ENCODE measurements around the gene ADGRL3.

The ADGRL3 gene

GRCh38 chr4:61426229-61426628, 226.1 kb downstream of the ADGRL3 start:
- no peak for DNase-seq (ENCODE audit: low spot score)

GRCh38 chr4:61427099-61427817, 227.1 kb downstream of the ADGRL3 start:
- DNase-seq (ENCODE audit: low spot score), result no peak

GRCh38 chr4:61427818-61428495, 227.8 kb downstream of the ADGRL3 start:
- DNase-seq (ENCODE audit: low spot score), result no peak

GRCh38 chr4:61428950-61429349, 228.8 kb downstream of the ADGRL3 start:
- DNase-seq (ENCODE audit: low spot score), result no peak

- no peak for DNase-seq (ENCODE audit: low spot score)
Measured at GRCh38 chr4:61431131-61431530, 231.0 kb downstream of the ADGRL3 start.

GRCh38 chr4:61437923-61438322, 237.8 kb downstream of the ADGRL3 start:
- DNase-seq (ENCODE audit: low spot score), result no peak

GRCh38 chr4:61440321-61440720, 240.2 kb downstream of the ADGRL3 start:
- no peak for DNase-seq (ENCODE audit: low spot score)

GRCh38 chr4:61442936-61443335, 242.8 kb downstream of the ADGRL3 start:
- no peak for DNase-seq (ENCODE audit: low spot score)

- DNase-seq (ENCODE audit: low spot score), result no peak
Measured at GRCh38 chr4:61443813-61444510, 243.8 kb downstream of the ADGRL3 start.

- DNase-seq (ENCODE audit: low spot score), result no peak
Measured at GRCh38 chr4:61445374-61446063, 245.4 kb downstream of the ADGRL3 start.

- DNase-seq (ENCODE audit: low spot score), result no peak
Measured at GRCh38 chr4:61446941-61447340, 246.8 kb downstream of the ADGRL3 start.

GRCh38 chr4:61447918-61448317, 247.8 kb downstream of the ADGRL3 start:
- DNase-seq (ENCODE audit: low spot score), result no peak

GRCh38 chr4:61451935-61452334, 251.8 kb downstream of the ADGRL3 start:
- DNase-seq (ENCODE audit: low spot score), result no peak

GRCh38 chr4:61461956-61462355, 261.8 kb downstream of the ADGRL3 start:
- DNase-seq (ENCODE audit: low spot score), result no peak

GRCh38 chr4:61462451-61463326, 262.6 kb downstream of the ADGRL3 start:
- no peak for DNase-seq (ENCODE audit: low spot score)

GRCh38 chr4:61468024-61468720, 268.0 kb downstream of the ADGRL3 start:
- no peak for DNase-seq (ENCODE audit: low spot score)

GRCh38 chr4:61473306-61473705, 273.2 kb downstream of the ADGRL3 start:
- DNase-seq (ENCODE audit: low spot score), result no peak

GRCh38 chr4:61478340-61478739, 278.2 kb downstream of the ADGRL3 start:
- DNase-seq (ENCODE audit: low spot score), result no peak

GRCh38 chr4:61485056-61485455, 284.9 kb downstream of the ADGRL3 start:
- DNase-seq (ENCODE audit: low spot score), result no peak

- DNase-seq (ENCODE audit: low spot score), result no peak
Measured at GRCh38 chr4:61489927-61490326, 289.8 kb downstream of the ADGRL3 start.

GRCh38 chr4:61493041-61493440, 292.9 kb downstream of the ADGRL3 start:
- no peak for DNase-seq (ENCODE audit: low spot score)
